Neural progenitor cell (in vitro differentiated cells): ENCODE measurements around the gene C12orf60. TPM values are rescaled to one million over a fixed set of nuclear protein-coding genes. Genes with fewer than 3 reads are reported as not detected.
A peak's percentile ranks its signal among the peaks of the same experiment; 100 is the strongest.

Source experiments
- DNase-seq: peaks from one replicate; pipeline ENCODE4 v3.0.0-alpha.2; 2016; ENCODE audit warnings: low spot score
- H2AFZ ChIP-seq: fragments of 200-600 bp; sonication (generic); replicated peaks from 2 replicates; pipeline ENCODE4 v1.6.1; 2016; ENCODE audit warnings: antibody characterized with exemption
- H3F3A ChIP-seq: fragments of 200-600 bp; sonication (generic); 2 replicates; pipeline ENCODE4 v1.6.1; 2016; ENCODE audit warnings: antibody characterized with exemption, low read depth
- H3K27ac ChIP-seq: fragments of 200-600 bp; sonication (generic); 2 replicates; pipeline ENCODE4 v1.5.1; 2016; ENCODE audit warnings: mild to moderate bottlenecking
- H3K27me3 ChIP-seq: fragments of 200-600 bp; sonication (generic); 2 replicates; pipeline ENCODE4 v1.6.1; 2016; ENCODE audit warnings: mild to moderate bottlenecking, moderate library complexity
- H3K36me3 ChIP-seq: fragments of 200-600 bp; sonication (generic); 2 replicates; pipeline ENCODE4 v1.5.1; 2016
- H3K4me1 ChIP-seq: fragments of 200-600 bp; sonication (generic); 2 replicates; pipeline ENCODE4 v1.6.1; 2016; ENCODE audit warnings: mixed run types
- H3K4me2 ChIP-seq: fragments of 200-600 bp; sonication (generic); 2 replicates; pipeline ENCODE4 v1.6.1; 2016
- H3K4me3 ChIP-seq: fragments of 200-600 bp; sonication (generic); 2 replicates; pipeline ENCODE4 v1.5.1; 2016
- H3K79me2 ChIP-seq: fragments of 200-600 bp; sonication (generic); 2 replicates; pipeline ENCODE4 v1.6.1; 2016; ENCODE audit warnings: low read depth
- H3K9ac ChIP-seq: fragments of 200-600 bp; sonication (generic); 2 replicates; pipeline ENCODE4 v1.6.1; 2016
- H3K9me3 ChIP-seq: fragments of 200-600 bp; sonication (generic); 2 replicates; pipeline ENCODE4 v1.5.1; 2016; ENCODE audit warnings: low read depth
- H4K20me1 ChIP-seq: fragments of 200-600 bp; sonication (generic); 2 replicates; pipeline ENCODE4 v1.6.1; 2016; ENCODE audit warnings: low read depth
- H3K27ac Mint-ChIP-seq: 3 replicates; pipeline ENCODE4 v1.8.0; 2021; ENCODE audit warnings: mixed read lengths
- H3K27me3 Mint-ChIP-seq: 2 replicates; pipeline ENCODE4 v1.8.0; 2022; ENCODE audit warnings: low read depth, mild to moderate bottlenecking, inconsistent platforms, moderate library complexity, mixed read lengths; ENCODE audit not compliant: insufficient read depth
- H3K36me3 Mint-ChIP-seq: 3 replicates; pipeline ENCODE4 v1.8.0; 2021; ENCODE audit warnings: mixed read lengths
- H3K4me1 Mint-ChIP-seq: 3 replicates; pipeline ENCODE4 v1.8.0; 2021; ENCODE audit warnings: mixed read lengths
- H3K4me3 Mint-ChIP-seq: 3 replicates; pipeline ENCODE4 v1.8.0; 2021; ENCODE audit warnings: mild to moderate bottlenecking, moderate library complexity, mixed read lengths
- H3K9me3 Mint-ChIP-seq: 3 replicates; pipeline ENCODE4 v1.8.0; 2020; ENCODE audit warnings: mixed read lengths
- EZH2 ChIP-seq: fragments of 200-600 bp; sonication (generic); IDR thresholded peaks from 2 replicates; pipeline ENCODE4 v1.6.1; 2017; ENCODE audit warnings: antibody characterized with exemption, mild to moderate bottlenecking, moderate library complexity
- EZH2phosphoT487 ChIP-seq: fragments of 200-600 bp; sonication (generic); IDR thresholded peaks from 2 replicates; pipeline ENCODE4 v1.6.1; 2017; ENCODE audit warnings: antibody characterized with exemption
- total RNA-seq: library from RNA; depleted of rRNA; stranded (reverse); fragments of >200 nt; gene quantifications from 2 replicates; pipeline ENCODE4 v1.2.3, GENCODE V29; 2015; ENCODE audit warnings: low replicate concordance
- TF ChIP-seq, protein P1 (sequence below): fragments of 200-600 bp; sonication (generic); IDR thresholded peaks from 2 replicates; pipeline ENCODE4 v1.5.1; 2017; ENCODE audit warnings: antibody characterized with exemption, mild to moderate bottlenecking

Gene C12orf60
- total RNA-seq, 1 donor from 2014 or later: 5.4 TPM

DNA sequence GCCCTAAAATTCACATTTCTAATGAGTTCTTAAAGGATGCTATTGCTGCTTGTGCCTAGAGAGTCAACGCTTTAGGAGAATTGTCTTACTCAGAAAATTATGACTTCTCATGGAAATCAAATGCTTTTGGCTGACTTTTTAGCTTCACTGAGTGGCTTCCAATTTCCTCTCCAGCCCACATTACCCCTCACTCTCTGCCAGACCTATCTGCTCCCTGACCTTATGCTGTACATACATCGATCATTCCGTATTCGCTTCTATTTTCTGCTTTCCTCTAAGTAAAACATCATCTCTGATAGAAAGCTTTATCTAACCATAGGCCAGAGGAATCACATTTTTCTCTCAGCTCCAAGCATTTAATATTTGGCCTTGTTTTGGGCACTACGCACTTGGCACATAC lies 23.0 kb downstream of the C12orf60 start:
- Histone ChIP-seq H3K4me2 (no peak overlapping the region), H3K36me3 (no peaks in the 10 kb centered on the region), H2AFZ (no peak overlapping the region), H3K9ac (no peak overlapping the region), H3K4me3 (no peak overlapping the region), H3F3A (no peaks in the 10 kb centered on the region), H4K20me1 (no peaks in the 10 kb centered on the region), H3K4me1 (no peaks in the 10 kb centered on the region), H3K79me2 (no peaks in the 10 kb centered on the region), H3K27ac (no peak overlapping the region), H3K27me3 (no peaks in the 10 kb centered on the region), H3K9me3 (no peaks in the 10 kb centered on the region)
- no peaks in the 10 kb centered on the region for H3K27me3 Mint-ChIP-seq
- DNase-seq: no peak
- no peaks in the 10 kb centered on the region for H3K4me1 Mint-ChIP-seq
- no peak overlapping the region for H3K4me3 Mint-ChIP-seq
- H3K9me3 Mint-ChIP-seq: no peaks in the 10 kb centered on the region
- H3K27ac Mint-ChIP-seq: no peak overlapping the region
- no peak for TF ChIP-seq EZH2phosphoT487
- TF ChIP-seq, protein P1, sequence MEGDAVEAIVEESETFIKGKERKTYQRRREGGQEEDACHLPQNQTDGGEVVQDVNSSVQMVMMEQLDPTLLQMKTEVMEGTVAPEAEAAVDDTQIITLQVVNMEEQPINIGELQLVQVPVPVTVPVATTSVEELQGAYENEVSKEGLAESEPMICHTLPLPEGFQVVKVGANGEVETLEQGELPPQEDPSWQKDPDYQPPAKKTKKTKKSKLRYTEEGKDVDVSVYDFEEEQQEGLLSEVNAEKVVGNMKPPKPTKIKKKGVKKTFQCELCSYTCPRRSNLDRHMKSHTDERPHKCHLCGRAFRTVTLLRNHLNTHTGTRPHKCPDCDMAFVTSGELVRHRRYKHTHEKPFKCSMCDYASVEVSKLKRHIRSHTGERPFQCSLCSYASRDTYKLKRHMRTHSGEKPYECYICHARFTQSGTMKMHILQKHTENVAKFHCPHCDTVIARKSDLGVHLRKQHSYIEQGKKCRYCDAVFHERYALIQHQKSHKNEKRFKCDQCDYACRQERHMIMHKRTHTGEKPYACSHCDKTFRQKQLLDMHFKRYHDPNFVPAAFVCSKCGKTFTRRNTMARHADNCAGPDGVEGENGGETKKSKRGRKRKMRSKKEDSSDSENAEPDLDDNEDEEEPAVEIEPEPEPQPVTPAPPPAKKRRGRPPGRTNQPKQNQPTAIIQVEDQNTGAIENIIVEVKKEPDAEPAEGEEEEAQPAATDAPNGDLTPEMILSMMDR: no peak
- TF ChIP-seq EZH2: no peak
- H3K36me3 Mint-ChIP-seq: no peaks in the 10 kb centered on the region

DNA sequence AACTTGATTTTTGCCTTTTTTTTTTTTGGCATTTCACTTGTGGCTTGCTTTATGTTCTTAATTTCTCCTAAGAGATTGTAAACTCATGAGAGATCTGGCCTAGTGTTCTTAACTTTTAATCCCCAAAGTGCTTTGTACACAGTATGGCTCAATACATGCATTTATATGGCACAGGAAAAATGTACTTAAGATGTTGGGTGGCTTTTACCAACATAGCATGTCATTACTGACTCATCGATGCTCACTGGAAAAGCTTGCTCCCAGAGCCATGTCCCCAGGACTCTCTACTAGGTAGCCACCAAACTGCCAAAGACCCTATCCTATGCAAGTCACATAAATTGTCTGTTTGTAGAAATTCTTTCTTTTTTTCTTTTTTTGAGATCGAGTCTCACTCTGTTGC lies 23.6 kb downstream of the C12orf60 start:
- Mint-ChIP-seq H3K27ac (no peak overlapping the region), H3K27me3 (no peaks in the 10 kb centered on the region), H3K4me3 (no peak overlapping the region), H3K36me3 (no peaks in the 10 kb centered on the region), H3K9me3 (no peaks in the 10 kb centered on the region), H3K4me1 (no peaks in the 10 kb centered on the region)
- Histone ChIP-seq H3K4me3 (no peak overlapping the region), H3K27me3 (no peaks in the 10 kb centered on the region), H4K20me1 (no peaks in the 10 kb centered on the region), H3K9me3 (no peaks in the 10 kb centered on the region), H3K36me3 (no peaks in the 10 kb centered on the region), H3K27ac (no peak overlapping the region), H2AFZ (no peak overlapping the region), H3K9ac (no peak overlapping the region), H3F3A (no peaks in the 10 kb centered on the region), H3K4me1 (no peaks in the 10 kb centered on the region), H3K79me2 (no peaks in the 10 kb centered on the region), H3K4me2 (no peak overlapping the region)
- TF ChIP-seq, protein P1: no peak
- TF ChIP-seq EZH2: no peak
- DNase-seq: no peak

DNA sequence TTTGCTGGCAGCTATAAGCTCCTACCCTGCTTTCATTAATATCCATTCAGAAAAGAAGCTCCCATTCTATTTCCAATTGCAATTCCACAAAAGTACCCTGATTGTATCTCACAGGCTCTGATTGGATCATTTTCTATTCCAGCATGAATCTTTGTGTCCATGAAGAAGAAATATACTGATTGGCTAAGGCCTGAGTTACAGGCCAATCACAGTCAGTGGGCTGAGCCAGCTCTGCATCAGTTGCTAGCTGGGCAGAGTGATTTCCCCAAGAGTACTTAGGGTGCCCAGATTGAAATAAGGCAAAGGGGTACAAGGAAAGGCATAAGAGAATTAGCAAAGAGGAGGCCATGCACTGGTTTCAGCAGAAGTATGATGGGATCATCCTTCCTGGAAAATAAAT lies 25.4 kb downstream of the C12orf60 start:
- Mint-ChIP-seq H3K27ac (no peak overlapping the region), H3K4me3 (no peak overlapping the region), H3K4me1 (no peaks in the 10 kb centered on the region), H3K36me3 (no peaks in the 10 kb centered on the region), H3K27me3 (no peaks in the 10 kb centered on the region), H3K9me3 (no peaks in the 10 kb centered on the region)
- H3K79me2 ChIP-seq: no peaks in the 10 kb centered on the region
- H3K9ac ChIP-seq: no peak overlapping the region
- TF ChIP-seq EZH2 (no peak), EZH2phosphoT487 (no peak)
- TF ChIP-seq, protein P1: no peak
- no peaks in the 10 kb centered on the region for H3K9me3 ChIP-seq
- H2AFZ ChIP-seq: no peak overlapping the region
- DNase-seq: peak; percentile 12
- H3K4me2 ChIP-seq: no peak overlapping the region
- H3K4me1 ChIP-seq: no peaks in the 10 kb centered on the region
- no peak overlapping the region for H3K4me3 ChIP-seq
- H3K36me3 ChIP-seq: no peaks in the 10 kb centered on the region
- H3K27me3 ChIP-seq: no peaks in the 10 kb centered on the region
- no peaks in the 10 kb centered on the region for H3F3A ChIP-seq
- H3K27ac ChIP-seq: no peak overlapping the region
- H4K20me1 ChIP-seq: no peaks in the 10 kb centered on the region

DNA sequence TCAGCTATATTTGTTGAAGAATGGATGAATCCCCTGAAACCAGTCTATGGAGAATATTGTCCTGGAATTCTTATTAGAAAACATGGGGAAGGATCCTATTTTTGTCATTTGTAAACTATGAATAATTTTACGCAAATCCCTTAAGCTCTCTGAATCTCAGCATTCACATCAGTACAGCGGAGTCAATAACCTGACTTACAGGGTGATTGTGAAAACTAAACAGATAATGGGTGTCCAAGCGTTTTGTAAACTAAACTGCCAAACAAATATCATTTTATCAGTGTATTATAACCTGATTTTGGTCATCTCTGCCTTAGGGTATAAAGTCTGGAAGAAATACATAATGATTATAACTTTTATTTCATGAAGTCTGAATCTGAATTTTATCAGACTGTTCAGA lies 29.9 kb downstream of the C12orf60 start:
- no peak overlapping the region for H3K4me3 ChIP-seq
- no peaks in the 10 kb centered on the region for H3K9me3 Mint-ChIP-seq
- H3K36me3 Mint-ChIP-seq: no peaks in the 10 kb centered on the region
- no peaks in the 10 kb centered on the region for H3K4me1 ChIP-seq
- no peak overlapping the region for H2AFZ ChIP-seq
- DNase-seq: no peak
- H3F3A ChIP-seq: no peaks in the 10 kb centered on the region
- no peaks in the 10 kb centered on the region for H3K9me3 ChIP-seq
- H3K27me3 ChIP-seq: no peaks in the 10 kb centered on the region
- H3K27me3 Mint-ChIP-seq: peaks cover 3% of the 10 kb centered on the region
- no peak overlapping the region for H3K9ac ChIP-seq
- no peak for TF ChIP-seq EZH2
- TF ChIP-seq, protein P1: no peak
- TF ChIP-seq EZH2phosphoT487: no peak
- no peaks in the 10 kb centered on the region for H3K79me2 ChIP-seq
- no peak overlapping the region for H3K4me3 Mint-ChIP-seq
- no peak overlapping the region for H3K27ac ChIP-seq
- no peaks in the 10 kb centered on the region for H3K4me1 Mint-ChIP-seq
- H3K36me3 ChIP-seq: no peaks in the 10 kb centered on the region
- no peak overlapping the region for H3K27ac Mint-ChIP-seq
- no peak overlapping the region for H3K4me2 ChIP-seq
- no peaks in the 10 kb centered on the region for H4K20me1 ChIP-seq
